GM23248 (cell line): Measurements from ENCODE around the gene PMS1.
"Not testable (repeated sequence)": the region's sequence is repeated elsewhere in the genome, so short reads cannot be mapped to it uniquely, and the experiment has no call there.

Source experiments
- EZH2 ChIP-seq: fragments of 200-600 bp; sonication (generic); IDR thresholded peaks from 2 replicates; pipeline ENCODE4 v1.6.1; 2018; ENCODE audit warnings: antibody characterized with exemption, mild to moderate bottlenecking; ENCODE audit not compliant: insufficient read depth, poor library complexity, severe bottlenecking
- EZH2phosphoT487 ChIP-seq: fragments of 200-600 bp; sonication (generic); IDR thresholded peaks from 2 replicates; pipeline ENCODE4 v1.6.1; 2018; ENCODE audit warnings: antibody characterized with exemption, moderate library complexity, mild to moderate bottlenecking, low read depth; ENCODE audit not compliant: insufficient read depth

DNA sequence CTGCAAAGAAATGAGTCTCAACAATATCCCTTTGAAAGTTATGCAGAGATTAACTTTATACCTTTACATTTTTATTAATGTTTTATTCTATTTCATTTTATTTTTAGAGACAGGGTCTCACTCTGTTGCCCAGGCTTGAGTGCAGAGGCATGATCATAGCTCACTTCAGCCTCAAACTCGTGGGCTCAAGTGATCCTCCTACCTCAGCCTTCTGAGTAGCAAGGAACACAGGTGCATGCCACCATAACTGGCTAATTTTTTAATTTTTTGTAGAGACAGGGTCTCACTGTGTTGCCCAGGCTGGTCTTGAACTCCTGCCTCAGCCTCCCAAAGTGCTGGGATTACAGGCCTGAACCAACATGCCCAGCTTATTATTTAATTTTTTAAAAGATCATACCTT lies 50.4 kb downstream of the PMS1 start:
- TF ChIP-seq EZH2phosphoT487, EZH2: not testable (repeated sequence)
